GM13977 (cell line): Measurements from ENCODE around the gene PDZRN4.
"Not testable (repeated sequence)": the region's sequence is repeated elsewhere in the genome, so short reads cannot be mapped to it uniquely, and the experiment has no call there.

Experiments
- DNase-seq: peaks from one replicate; pipeline ENCODE4 v3.0.0; 2012; ENCODE audit warnings: low spot score
- CTCF ChIP-seq: IDR thresholded peaks from 2 replicates; pipeline ENCODE4 v1.5.1; 2012; ENCODE audit warnings: mild to moderate bottlenecking, control low read depth; ENCODE audit not compliant: insufficient read depth; ENCODE audit errors: extremely low read depth, missing control alignments
- in situ Hi-C: fragments of 300-500 bp; cut with MboI; formaldehyde crosslinking; loops from one replicate; pipeline ENCODE4 v1.12.0; 2022; ENCODE audit warnings: low sequenced_read_pairs, low pct_unique_long_range_greater_than_20kb, mixed read lengths, inconsistent platforms; ENCODE audit not compliant: unreplicated experiment

Gene PDZRN4

DNA sequence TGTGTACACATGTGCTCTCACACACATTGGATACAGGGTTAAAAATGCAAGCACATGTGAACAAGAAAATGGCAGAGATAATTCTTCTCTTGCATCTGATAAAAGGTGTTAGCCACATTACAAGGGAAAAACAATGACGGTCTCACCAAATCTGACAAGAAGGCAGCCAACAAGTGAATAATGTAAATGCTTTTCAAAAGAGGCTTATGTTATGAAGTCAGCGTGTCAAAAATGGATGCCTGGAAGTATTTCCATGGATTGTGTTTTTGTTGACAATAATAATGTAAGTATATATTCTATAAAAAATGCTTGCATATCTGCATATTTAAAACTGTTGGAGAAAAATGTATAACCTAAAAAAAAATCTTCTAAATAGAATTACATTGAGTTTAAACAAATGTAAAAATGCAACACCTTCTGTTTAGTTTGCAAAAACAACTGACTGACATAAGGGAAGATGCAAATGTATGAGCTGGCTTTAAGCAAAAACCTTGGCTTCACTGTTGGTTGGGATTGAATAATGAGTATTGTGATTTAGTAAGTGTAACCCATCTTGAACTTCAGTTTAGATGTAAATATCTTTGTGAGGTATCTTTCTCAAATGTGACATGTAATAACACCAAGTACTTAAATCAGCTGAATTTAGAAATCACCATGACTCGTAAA lies 424.9 kb downstream of the PDZRN4 start:
- TF ChIP-seq CTCF: no peak

GRCh38 chr12:41615174-41615573 lies 427.1 kb downstream of the PDZRN4 start:
- DNase-seq, in situ Hi-C loops: not testable (repeated sequence)

More for the DNA sequence above, 424.9 kb downstream of the PDZRN4 start:
- DNase-seq: no peak
- in situ Hi-C loops: no loop called here

DNA sequence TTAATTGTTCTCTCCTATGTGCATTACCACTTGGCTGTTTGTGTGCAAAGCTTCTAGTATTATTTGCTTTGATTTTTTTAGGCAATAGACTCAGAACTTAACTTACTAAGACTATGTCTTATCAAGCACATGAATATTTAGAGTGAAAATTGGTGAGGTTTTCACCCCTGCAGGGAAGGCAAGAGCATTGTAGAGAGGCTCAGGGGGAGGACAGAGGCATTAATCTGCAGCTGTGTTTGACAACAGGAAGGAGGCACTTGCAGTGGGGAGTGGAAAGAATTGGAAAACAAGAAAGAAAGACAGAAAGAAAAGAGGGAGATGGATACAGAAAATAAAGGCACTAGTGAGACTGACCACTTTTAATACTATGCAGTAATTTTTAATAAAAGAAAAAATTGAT lies 431.6 kb downstream of the PDZRN4 start:
- in situ Hi-C loops: no loop called here
- DNase-seq: no peak
- TF ChIP-seq CTCF: no peak

DNA sequence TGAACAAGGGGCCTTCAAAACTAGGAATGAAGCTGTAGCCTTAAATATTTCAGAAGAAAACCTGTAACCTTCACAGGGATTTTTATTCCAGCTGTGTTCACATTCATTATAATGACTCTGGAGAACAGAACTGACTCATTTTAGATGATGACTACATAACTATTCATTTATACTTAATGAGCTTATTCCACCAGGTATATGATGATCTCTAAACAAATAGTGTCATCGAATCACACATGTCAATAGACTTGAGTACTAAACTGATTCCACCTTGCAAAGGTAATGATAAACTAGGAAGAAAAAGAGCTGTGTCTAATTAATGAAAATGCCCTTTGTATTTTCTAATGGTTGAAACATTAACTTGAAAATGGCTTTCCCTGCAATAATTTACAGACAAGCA lies 433.2 kb downstream of the PDZRN4 start:
- TF ChIP-seq CTCF: no peak
- no peak for DNase-seq
- in situ Hi-C loops: no loop called here
